SK-N-SH (cell line): Measurements from ENCODE around the gene TRNAU1AP.

ENCODE experiments used
- EP300 ChIP-seq, 2 experiments: IDR thresholded peaks; 2 replicates each; pipeline versions ENCODE4 v1.4.0 to v1.6.1; 2012; ENCODE audit warnings: borderline replicate concordance in 1 of 2, low read depth in 1 of 2, low read length in 1 of 2
- RFX5 ChIP-seq: IDR thresholded peaks from 2 replicates; pipeline ENCODE4 v1.6.1; 2012; ENCODE audit warnings: mild to moderate bottlenecking, improper control_type of control experiment, low read length
- TF ChIP-seq, protein P1 (sequence below): fragments of 200-600 bp; sonication (generic); IDR thresholded peaks from 2 replicates; pipeline ENCODE4 v1.6.1; 2017; ENCODE audit warnings: antibody characterized with exemption, mild to moderate bottlenecking, moderate library complexity

DNA sequence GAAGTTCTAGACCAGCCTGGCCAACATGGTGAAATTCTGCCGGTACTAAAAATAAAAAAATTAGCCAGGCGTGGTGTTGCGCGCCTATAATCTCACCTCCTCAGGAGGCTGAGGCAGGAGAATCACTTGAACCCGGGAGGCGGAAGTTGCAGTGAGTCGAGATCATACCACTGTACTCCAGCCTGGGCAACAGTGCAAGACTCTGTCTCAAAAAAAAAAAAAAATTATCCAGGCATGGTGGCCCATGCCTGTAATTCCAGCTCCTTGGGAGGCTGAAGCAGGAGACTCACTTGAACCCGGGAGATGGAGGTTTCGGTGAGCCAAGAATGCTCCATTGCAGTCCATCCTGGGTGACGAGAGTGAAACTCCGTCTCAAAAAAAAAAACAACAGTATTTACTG is 20.7 kb downstream of the TRNAU1AP start:
- no peak for TF ChIP-seq RFX5
- TF ChIP-seq, protein P1, sequence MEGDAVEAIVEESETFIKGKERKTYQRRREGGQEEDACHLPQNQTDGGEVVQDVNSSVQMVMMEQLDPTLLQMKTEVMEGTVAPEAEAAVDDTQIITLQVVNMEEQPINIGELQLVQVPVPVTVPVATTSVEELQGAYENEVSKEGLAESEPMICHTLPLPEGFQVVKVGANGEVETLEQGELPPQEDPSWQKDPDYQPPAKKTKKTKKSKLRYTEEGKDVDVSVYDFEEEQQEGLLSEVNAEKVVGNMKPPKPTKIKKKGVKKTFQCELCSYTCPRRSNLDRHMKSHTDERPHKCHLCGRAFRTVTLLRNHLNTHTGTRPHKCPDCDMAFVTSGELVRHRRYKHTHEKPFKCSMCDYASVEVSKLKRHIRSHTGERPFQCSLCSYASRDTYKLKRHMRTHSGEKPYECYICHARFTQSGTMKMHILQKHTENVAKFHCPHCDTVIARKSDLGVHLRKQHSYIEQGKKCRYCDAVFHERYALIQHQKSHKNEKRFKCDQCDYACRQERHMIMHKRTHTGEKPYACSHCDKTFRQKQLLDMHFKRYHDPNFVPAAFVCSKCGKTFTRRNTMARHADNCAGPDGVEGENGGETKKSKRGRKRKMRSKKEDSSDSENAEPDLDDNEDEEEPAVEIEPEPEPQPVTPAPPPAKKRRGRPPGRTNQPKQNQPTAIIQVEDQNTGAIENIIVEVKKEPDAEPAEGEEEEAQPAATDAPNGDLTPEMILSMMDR = no peak
- TF ChIP-seq EP300 (IDR thresholded peaks at IDR 0.05; ENCODE audit: borderline replicate concordance in 1 of 2, low read depth in 1 of 2, low read length in 1 of 2) = no peak
